ENCODE data around the gene CEACAM18. TPM values are rescaled to one million over a fixed set of nuclear protein-coding genes. Genes with fewer than 3 reads are reported as not detected.
A peak's percentile ranks its signal among the peaks of the same experiment; 100 is the strongest.
"Not testable (repeated sequence)": the region's sequence is repeated elsewhere in the genome, so short reads cannot be mapped to it uniquely, and the experiment has no call there.

Gene CEACAM18
- total RNA-seq, result not detected

DNA sequence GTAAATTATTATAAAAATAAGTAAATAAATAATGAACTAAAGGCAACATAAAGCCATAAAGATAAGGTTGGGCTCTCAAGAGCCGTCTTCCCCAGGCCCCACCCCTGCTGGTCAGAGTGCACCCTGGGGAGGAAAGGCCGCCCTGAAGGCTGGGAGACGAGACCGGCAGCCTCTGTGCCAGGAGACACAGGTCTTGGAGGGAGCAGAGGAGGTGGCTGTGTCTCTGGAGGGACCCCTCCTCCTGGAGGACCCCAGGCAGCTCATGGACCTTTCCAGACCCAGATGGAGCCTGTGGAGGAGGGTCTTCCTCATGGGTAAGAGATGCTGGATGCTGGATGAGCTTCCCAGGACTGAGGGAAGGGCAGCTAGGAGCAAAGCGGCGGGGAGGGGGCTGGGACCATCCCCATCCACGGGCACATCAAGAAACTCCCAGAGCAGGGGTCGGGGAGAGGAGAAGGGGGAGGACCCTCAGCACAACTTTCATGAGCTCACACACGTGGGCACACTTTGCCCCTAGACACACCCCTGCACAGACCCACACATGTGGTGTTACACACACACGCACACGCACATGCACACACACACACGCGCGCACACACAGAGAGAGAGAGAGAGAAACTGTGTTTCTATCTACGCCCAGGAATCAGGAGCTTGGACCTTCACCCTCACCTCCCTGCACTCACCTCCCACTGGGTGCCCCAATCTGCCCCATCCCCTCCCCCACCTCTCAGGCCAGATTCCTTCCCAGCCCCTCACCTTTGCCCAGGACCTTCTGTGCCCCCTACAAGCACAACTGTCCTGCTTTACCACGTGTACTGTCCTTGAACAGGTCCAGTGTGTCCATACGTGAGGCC is at the start of gene CEACAM18:
Gene CEACAM18, plus strand, starts transcription at position 159 of the 854 bp plus-strand sequence.
- Mint-ChIP-seq H3K27me3 (peaks cover 18% of the 10 kb centered on the region), H3K4me3 (no peak within 1 kb of the TSS), H3K4me1 (peaks cover 14% of the 10 kb centered on the region)

DNA sequence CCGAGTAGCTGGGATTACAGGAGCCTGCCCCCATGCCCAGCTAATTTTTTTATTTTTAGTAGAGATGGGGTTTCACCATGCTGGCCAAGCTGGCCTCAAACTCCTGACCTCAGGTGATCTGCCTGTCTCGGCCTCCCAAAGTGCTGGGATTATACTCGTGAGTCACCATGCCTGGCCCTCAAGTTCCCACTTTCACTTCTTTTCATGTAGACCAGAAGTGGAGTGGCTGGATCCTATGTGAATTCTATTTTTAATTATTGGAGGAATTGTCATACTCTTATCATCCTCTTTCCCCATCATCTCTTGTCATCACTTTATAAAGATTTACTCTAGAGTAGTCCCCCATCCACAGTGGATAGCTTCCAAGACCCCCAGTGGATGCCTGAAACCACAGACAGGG is 48.1 kb upstream of the CEACAM18 start:
- Mint-ChIP-seq H3K36me3 (ENCODE audit: low read depth) (no peaks in the 10 kb centered on the region), H3K4me1 (no peaks in the 10 kb centered on the region), H3K27me3 (no peaks in the 10 kb centered on the region), H3K9me3 (no peaks in the 10 kb centered on the region), H3K4me3 (no peak overlapping the region), H3K27ac (no peak overlapping the region)
- no peak for ATAC-seq (replicated peaks)

More for the DNA sequence above, at the start of gene CEACAM18:
- no peaks in the 10 kb centered on the region for H3K9me3 Mint-ChIP-seq
- no peak within 1 kb of the TSS for H3K27ac Mint-ChIP-seq
- ATAC-seq (replicated peaks), result no peak
- H3K36me3 Mint-ChIP-seq (ENCODE audit: low read depth), result no peaks in the 10 kb centered on the region

DNA sequence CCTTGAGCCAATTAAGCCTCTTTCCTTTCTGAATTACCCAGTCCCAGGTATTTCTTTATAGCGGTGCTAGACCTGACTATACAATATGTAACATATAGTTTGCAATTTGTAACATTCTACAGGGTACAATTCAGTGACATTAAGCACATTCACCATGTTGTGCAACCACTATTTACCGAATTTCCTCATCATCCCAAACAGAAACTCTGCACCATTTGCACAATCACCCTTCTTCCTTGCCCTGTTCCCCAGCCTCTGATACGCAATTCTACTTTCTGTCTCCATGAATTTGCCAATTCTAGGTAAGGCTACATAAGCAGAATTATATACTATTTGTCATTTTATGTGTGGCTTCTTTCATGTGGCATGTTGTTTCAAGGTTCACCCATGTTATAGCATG is 47.2 kb upstream of the CEACAM18 start:
- Mint-ChIP-seq H3K4me1 (no peaks in the 10 kb centered on the region), H3K4me3 (no peak overlapping the region), H3K27ac (no peak overlapping the region), H3K36me3 (ENCODE audit: low read depth) (no peaks in the 10 kb centered on the region), H3K27me3 (no peaks in the 10 kb centered on the region), H3K9me3 (no peaks in the 10 kb centered on the region)
- no peak for ATAC-seq (replicated peaks)

DNA sequence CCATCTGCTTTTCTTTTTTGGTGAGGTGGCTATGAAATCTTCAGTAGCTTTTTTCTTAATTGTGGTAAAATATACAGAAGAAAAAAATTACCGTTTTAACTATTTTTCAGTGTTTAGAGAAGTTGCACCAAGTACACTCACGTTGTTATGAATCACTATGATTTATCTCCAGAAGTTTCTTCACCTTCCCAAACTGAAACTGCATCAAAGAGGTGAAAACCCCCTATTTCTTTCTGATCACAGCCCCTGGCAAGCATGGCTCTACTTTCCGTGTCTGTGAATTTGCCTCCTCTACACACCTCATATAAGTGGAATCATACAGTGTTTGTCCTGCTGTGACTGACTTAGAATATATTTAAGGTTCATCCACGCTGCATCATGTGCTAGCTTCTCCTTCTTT is 45.3 kb upstream of the CEACAM18 start:
- H3K4me1 Mint-ChIP-seq, result peaks cover under 1% of the 10 kb centered on the region
- H3K27ac Mint-ChIP-seq, result no peak overlapping the region
- no peaks in the 10 kb centered on the region for H3K36me3 Mint-ChIP-seq (ENCODE audit: low read depth)
- ATAC-seq (replicated peaks), result peak; percentile 47
- no peak overlapping the region for H3K4me3 Mint-ChIP-seq
- H3K9me3 Mint-ChIP-seq, result no peaks in the 10 kb centered on the region
- peaks cover 3% of the 10 kb centered on the region for H3K27me3 Mint-ChIP-seq

DNA sequence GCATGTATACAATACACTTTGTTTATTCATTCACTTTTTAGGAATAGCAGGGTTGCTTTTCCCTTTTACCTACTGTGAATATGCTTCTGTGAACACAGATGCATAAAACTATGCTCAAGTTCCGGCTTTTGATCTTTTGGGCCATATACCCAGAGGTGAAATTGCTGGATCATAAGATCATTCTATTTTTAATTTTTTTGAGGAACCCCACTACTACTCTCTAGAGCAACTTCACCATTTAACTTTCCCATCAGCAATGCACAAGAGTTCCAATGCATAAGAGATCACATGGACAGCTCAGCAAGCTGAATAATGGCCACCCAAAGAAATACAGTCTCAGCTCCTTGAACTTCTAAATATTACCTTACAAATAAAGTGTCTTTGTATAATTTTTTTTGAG is 43.9 kb upstream of the CEACAM18 start:
- ATAC-seq (replicated peaks), result no peak
- peaks cover 3% of the 10 kb centered on the region for H3K27me3 Mint-ChIP-seq
- peaks cover 10% of the 10 kb centered on the region for H3K4me1 Mint-ChIP-seq

DNA sequence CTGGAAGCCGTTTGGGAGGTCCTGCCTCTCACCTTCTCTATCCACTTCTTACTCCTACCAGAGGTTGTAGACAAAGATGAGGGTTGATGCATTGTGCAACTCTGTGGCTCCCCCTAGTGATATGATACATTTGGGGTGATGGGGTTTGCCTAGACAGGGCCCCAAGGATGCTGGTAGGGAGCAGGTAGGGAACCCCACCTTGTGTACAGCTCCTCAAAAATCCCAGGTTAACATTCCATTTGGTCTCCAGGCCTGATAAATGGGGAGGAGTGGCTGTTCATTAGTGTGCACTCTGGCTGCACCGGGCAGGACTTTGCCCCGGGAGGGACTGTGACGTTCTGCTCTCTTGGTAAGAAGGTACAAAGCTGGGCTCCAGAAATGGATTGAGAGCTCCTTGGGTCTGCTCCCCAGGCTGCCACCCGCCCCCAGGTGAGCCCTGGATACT is 39.3 kb upstream of the CEACAM18 start:
- Mint-ChIP-seq H3K27ac (no peak overlapping the region), H3K4me1 (peaks cover 42% of the 10 kb centered on the region), H3K4me3 (peak overlapping the region; percentile 89), H3K9me3 (no peaks in the 10 kb centered on the region), H3K27me3 (peaks cover 3% of the 10 kb centered on the region), H3K36me3 (ENCODE audit: low read depth) (peaks cover 12% of the 10 kb centered on the region)
- ATAC-seq (replicated peaks), result no peak

More for the DNA sequence above, 43.9 kb upstream of the CEACAM18 start:
- Mint-ChIP-seq H3K27ac (no peak overlapping the region), H3K36me3 (ENCODE audit: low read depth) (no peaks in the 10 kb centered on the region), H3K4me3 (no peak overlapping the region), H3K9me3 (no peaks in the 10 kb centered on the region)

DNA sequence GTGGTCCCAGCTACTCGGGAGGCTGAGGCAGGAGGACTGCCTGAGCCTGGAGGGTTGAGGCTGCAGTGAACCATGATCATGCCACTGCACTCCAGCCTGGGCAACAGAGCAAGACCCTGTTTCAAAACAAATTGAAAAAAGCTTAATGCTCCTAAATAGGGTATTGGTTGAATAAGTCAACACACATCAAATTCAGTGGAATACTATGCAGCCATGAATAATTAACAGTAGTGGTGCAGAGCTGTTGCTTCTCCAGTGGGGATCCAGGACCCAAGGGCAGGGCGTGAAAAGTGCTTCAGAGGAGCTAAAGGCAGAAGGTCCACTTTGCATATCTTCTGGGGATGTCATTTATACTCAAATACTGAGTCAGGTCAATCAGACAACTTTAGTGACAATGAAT is 38.3 kb upstream of the CEACAM18 start:
- H3K27me3 Mint-ChIP-seq, result peaks cover 3% of the 10 kb centered on the region
- ATAC-seq (replicated peaks), result no peak
- peak overlapping the region; percentile 89 for H3K4me3 Mint-ChIP-seq
- no peaks in the 10 kb centered on the region for H3K9me3 Mint-ChIP-seq
- H3K27ac Mint-ChIP-seq, result peak overlapping the region; percentile 98
- peaks cover 12% of the 10 kb centered on the region for H3K36me3 Mint-ChIP-seq (ENCODE audit: low read depth)
- H3K4me1 Mint-ChIP-seq, result peaks cover 42% of the 10 kb centered on the region

DNA sequence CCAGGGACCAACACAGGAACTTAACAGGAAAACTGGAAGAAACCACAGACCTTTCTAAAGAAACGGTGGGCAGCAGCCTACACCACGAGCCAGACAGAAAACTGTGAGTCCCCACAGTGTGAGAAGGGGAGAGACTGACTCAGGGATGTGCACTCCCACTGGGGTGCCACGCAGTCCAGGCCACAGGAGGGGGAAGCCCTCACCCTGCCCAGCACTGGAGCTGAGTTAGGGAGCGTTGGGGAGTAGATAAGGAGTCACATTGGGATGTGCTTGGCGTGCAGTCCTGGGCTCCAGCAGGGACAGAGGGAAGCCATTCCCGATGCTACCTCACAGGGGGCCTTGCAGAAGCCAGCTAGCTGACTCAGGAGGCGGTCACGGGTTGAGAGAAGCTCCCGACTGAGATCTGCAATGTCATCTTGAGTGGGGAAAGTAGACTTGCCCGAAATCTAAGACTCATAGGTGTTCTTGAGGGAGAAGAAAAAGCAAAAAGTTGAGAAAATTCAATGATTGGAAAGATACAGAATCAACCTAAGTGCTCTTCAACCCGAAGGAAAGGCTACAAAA is 37.4 kb upstream of the CEACAM18 start:
- H3K4me1 Mint-ChIP-seq, result peaks cover 42% of the 10 kb centered on the region

DNA sequence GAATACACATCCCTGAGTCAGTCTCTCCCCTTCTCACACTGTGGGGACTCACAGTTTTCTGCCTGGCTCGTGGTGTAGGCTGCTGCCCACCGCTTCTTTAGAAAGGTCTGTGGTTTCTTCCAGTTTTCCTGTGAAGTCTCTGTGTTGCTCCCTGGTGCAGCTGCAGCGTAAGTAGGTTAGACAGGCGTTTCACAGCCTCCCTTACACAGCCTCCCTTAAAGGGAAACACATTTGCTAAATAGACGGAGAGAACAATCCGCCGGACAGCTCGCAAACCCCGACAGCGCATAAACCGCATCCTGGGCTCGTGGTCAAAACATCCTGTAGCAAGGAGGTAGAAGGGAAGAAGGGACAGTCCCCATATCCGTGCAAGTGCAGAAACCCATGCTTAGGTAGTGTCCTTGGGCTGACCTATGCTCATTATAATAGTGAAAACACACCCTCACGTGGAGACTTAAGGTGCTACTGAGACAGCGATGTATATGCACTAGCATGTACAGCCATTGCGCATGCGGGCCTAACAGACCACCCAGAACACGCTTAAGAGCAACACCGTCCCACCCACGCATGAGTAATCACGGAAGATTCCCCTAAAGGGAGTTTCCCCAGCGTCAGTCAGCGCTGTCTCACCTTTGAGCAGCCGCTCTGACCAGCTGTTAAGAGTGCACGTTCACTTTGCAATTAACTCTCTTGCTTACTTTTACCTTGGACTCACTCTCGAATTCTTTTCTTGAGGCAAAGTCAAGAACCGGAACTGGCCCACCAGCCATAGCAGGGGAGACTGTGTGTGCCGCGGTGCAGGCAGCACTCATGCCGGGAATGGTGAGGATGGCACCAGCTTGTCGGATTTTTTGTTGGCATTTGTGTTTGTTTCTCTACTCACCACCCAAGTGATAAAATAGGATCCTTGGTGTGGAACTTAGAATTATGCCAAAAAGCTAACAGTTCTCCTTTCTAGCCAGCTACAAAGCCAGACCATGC is 36.6 kb upstream of the CEACAM18 start:
- peak; percentile 85 for ATAC-seq (replicated peaks)
- H3K4me3 Mint-ChIP-seq, result peak overlapping the region; percentile 89
- H3K36me3 Mint-ChIP-seq (ENCODE audit: low read depth), result peaks cover 12% of the 10 kb centered on the region
- peaks cover 42% of the 10 kb centered on the region for H3K4me1 Mint-ChIP-seq
- peak overlapping the region; percentile 98 for H3K27ac Mint-ChIP-seq
- peaks cover 2% of the 10 kb centered on the region for H3K9me3 Mint-ChIP-seq
- peaks cover under 1% of the 10 kb centered on the region for H3K27me3 Mint-ChIP-seq

More for the DNA sequence above, 37.4 kb upstream of the CEACAM18 start:
- Mint-ChIP-seq H3K9me3 (no peaks in the 10 kb centered on the region), H3K27me3 (peaks cover 3% of the 10 kb centered on the region), H3K4me3 (peak overlapping the region; percentile 89), H3K27ac (peak overlapping the region; percentile 98), H3K36me3 (ENCODE audit: low read depth) (peaks cover 12% of the 10 kb centered on the region)
- peak; percentile 62 for ATAC-seq (replicated peaks)

DNA sequence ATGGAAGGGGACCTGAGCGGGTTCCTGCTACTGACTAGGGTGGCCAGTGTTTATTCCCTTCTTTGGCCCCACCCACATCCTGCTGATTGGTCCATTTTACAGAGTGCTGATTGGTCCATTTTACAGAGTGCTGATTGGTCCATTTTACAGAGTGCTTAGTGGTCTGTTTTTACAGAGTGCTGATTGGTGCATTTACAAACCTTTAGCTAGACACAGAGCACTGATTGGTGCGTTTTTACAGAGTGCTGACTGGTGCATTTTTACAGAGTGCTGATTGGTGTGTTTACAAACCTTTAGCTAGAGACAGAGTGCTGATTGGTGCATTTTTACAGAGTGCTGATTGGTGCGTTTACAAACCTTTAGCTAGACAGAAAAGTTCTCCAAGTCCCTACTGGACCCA is 30.8 kb upstream of the CEACAM18 start:
- Mint-ChIP-seq H3K9me3 (peaks cover 14% of the 10 kb centered on the region), H3K27ac (peak overlapping the region; percentile 63), H3K4me1 (peaks cover 32% of the 10 kb centered on the region), H3K4me3 (peak overlapping the region; percentile 72)
- H3K36me3 Mint-ChIP-seq (ENCODE audit: low read depth); ATAC-seq (replicated peaks); H3K27me3 Mint-ChIP-seq: not testable (repeated sequence)

DNA sequence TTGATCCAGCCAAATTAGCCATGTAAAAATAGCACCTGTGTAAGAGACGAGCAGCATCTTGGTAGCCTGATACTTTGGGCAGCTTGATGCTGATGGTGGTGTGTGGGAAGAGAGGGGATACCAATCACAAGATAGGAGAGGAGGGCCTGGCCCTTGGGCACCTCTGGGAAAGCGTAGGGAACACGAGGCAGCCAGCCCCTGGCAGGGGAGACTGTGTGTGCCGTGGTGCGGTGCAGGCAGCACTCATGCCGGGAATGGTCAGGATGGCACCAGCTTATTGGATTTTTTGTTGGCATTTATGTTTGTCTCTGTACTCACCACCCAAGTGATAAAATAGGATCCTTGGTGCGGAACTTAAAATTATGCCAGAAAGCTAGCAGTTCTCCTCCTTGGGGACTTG is 30.3 kb upstream of the CEACAM18 start:
- Mint-ChIP-seq H3K27ac (peak overlapping the region; percentile 63), H3K36me3 (ENCODE audit: low read depth) (no peaks in the 10 kb centered on the region), H3K27me3 (no peaks in the 10 kb centered on the region), H3K4me1 (peaks cover 27% of the 10 kb centered on the region), H3K9me3 (peaks cover 14% of the 10 kb centered on the region), H3K4me3 (peak overlapping the region; percentile 72)
- no peak for ATAC-seq (replicated peaks)

DNA sequence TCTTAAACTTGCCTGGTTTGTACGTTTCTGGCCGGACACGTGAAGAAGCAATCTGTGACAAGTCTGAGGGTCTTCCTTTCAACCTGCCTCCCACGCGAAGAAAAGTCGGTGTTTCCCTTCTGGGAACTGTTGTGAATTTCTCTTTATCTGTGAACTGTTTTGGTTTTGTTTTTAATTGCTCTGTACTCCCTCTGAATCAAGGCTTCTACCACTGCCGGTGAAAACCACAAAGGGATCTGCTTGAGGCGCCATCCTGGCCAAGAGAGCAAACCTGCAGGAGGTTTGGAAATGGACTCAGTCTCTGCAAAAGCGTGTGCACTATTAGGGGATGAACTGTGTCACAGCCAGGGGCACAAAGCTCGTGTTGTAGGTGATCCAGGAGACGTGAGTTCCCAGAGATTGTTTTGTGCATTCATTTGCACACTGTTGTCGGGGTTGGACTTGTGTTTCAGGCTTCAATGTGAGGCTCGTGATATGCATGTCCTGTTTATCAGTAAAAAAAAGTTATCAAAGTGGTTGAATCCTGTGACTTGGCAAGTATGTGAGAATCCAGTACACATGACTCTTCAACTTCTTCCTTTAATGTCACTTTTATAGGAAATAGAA is 29.8 kb upstream of the CEACAM18 start:
- Mint-ChIP-seq H3K27me3 (no peaks in the 10 kb centered on the region), H3K27ac (peak overlapping the region; percentile 63), H3K36me3 (ENCODE audit: low read depth) (no peaks in the 10 kb centered on the region), H3K4me1 (peaks cover 22% of the 10 kb centered on the region), H3K9me3 (peaks cover 14% of the 10 kb centered on the region), H3K4me3 (peak overlapping the region; percentile 72)
- ATAC-seq (replicated peaks), result peak; percentile 96

DNA sequence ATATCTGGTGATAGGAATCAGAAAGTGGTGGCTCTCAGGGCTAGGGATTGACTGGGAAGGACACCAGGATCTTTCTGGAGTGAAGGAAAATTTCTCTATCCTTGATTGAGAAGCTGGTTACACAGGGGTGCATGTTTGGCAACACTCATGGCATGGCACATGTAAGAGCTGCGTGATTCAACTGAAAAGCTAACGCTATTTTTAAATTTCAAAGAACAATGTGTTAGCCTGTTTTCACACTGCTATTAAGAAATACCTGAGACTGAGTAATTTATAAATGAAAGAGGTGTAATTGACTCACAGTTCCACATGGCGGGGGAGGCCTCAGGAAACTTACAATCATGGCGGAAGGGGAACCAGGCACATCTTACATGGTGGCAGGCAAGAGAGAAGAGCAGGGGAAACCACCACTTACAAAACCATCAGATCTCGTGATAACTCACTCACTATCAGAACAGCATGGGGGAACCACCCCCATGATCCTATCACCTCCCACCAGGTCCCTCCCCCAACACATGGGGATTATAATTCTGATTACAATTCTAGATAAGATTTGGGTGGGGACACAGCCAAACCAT is 27.5 kb upstream of the CEACAM18 start:
- H3K9me3 Mint-ChIP-seq, result peaks cover 14% of the 10 kb centered on the region
- peak; percentile 53 for ATAC-seq (replicated peaks)
- peak overlapping the region; percentile 33 for H3K4me3 Mint-ChIP-seq
- peaks cover 22% of the 10 kb centered on the region for H3K4me1 Mint-ChIP-seq
- no peaks in the 10 kb centered on the region for H3K36me3 Mint-ChIP-seq (ENCODE audit: low read depth)
- H3K27ac Mint-ChIP-seq, result peak overlapping the region; percentile 66
- H3K27me3 Mint-ChIP-seq, result peaks cover 4% of the 10 kb centered on the region

All from activated T-helper 17 cell treated with anti-CD3 and anti-CD28 coated beads, Interleukin-2, amount 50 U/mL, for 72 hours (primary cell).